ENCODE data around the gene U2AF2. TPM values are rescaled to one million over a fixed set of nuclear protein-coding genes. Genes with fewer than 3 reads are reported as not detected.

Gene U2AF2
- total RNA-seq, 4 donors from 2014 or later, result 80.4 to 122 (median 104) TPM

DNA sequence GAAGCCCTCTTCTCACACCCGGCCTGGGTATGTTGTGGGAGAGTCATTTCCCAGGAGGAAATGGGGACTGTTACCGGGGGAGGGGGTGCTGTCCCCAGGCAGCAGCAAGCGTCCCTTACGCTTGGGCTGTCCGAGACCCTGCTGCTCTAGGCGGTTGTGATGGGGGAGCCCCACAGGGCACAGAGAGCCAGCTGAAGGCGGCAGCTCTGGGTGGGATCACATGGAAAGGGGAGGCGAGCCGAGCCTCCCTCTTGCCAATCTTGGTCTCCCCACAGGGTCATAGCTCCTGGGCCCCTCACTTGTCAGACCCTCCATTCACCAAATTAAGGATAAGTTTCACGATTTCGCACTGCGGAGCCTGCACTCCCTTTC, 42.2 kb downstream of the U2AF2 start:
- WGBS, result 79% methylated on average over 7 of the region's 12 CpGs
- peaks cover 47 to 83% (median 76%) of the 10 kb centered on the region in 4 donors for H3K36me3 ChIP-seq

GRCh38 chr19:55697698-55698097, 42.9 kb downstream of the U2AF2 start:
- DNase-seq (ENCODE audit: extremely low spot score), result no peak

More for the DNA sequence above, 42.2 kb downstream of the U2AF2 start:
- Histone ChIP-seq H3K4me1 (no peaks in the 10 kb centered on the region), H3K27me3 (no peaks in the 10 kb centered on the region), H3K9me3 (no peaks in the 10 kb centered on the region), H3K4me3 (no peak overlapping the region), H3K27ac (replicated peaks in 1 of 4) (no peak overlapping the region)
- no peak for DNase-seq (ENCODE audit: extremely low spot score)
- TF ChIP-seq POLR2AphosphoS5 (IDR thresholded peaks at IDR 0.05) (no peak), EP300 (IDR thresholded peaks at IDR 0.05) (no peak), POLR2A (IDR thresholded peaks at IDR 0.05; ENCODE audit: low read depth) (no peak)
- TF ChIP-seq, protein P1, sequence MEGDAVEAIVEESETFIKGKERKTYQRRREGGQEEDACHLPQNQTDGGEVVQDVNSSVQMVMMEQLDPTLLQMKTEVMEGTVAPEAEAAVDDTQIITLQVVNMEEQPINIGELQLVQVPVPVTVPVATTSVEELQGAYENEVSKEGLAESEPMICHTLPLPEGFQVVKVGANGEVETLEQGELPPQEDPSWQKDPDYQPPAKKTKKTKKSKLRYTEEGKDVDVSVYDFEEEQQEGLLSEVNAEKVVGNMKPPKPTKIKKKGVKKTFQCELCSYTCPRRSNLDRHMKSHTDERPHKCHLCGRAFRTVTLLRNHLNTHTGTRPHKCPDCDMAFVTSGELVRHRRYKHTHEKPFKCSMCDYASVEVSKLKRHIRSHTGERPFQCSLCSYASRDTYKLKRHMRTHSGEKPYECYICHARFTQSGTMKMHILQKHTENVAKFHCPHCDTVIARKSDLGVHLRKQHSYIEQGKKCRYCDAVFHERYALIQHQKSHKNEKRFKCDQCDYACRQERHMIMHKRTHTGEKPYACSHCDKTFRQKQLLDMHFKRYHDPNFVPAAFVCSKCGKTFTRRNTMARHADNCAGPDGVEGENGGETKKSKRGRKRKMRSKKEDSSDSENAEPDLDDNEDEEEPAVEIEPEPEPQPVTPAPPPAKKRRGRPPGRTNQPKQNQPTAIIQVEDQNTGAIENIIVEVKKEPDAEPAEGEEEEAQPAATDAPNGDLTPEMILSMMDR (IDR thresholded peaks at IDR 0.05), result no peak
- intact Hi-C loops (cut with DNase I), result no loop called here

DNA sequence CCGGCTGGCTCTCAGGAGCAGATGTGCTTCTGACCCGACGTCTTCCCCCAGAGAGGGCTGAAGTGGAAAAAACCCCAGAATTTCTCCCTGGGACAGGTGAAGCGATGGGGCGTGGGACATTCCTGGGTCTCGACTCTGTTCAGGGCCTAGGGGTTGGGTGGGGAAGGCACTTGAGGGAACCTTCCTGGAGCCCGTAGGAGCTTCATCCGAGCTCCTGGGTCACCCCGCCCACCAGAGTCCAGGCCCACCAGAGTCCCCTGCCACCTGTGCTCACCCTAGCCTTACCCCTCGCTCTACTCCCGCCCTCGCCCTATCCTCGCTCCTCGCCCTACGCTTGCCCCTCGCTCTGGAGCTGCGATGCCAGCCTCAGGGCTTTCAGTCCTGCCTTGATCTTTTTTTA, 43.4 kb downstream of the U2AF2 start:
- Histone ChIP-seq H3K27me3 (no peaks in the 10 kb centered on the region), H3K4me3 (no peak overlapping the region), H3K9me3 (no peaks in the 10 kb centered on the region), H3K27ac (replicated peaks in 1 of 4) (no peak overlapping the region), H3K36me3 (peaks cover 40 to 71% (median 64%) of the 10 kb centered on the region in 4 donors), H3K4me1 (no peaks in the 10 kb centered on the region)
- DNase-seq (ENCODE audit: extremely low spot score), result no peak
- intact Hi-C loops (cut with DNase I), result no loop called here
- TF ChIP-seq POLR2AphosphoS5 (IDR thresholded peaks at IDR 0.05) (no peak), EP300 (IDR thresholded peaks at IDR 0.05) (no peak), POLR2A (IDR thresholded peaks at IDR 0.05; ENCODE audit: low read depth) (no peak)
- TF ChIP-seq, protein P1 (IDR thresholded peaks at IDR 0.05), result no peak
- 93% methylated on average over 16 of the region's 17 CpGs for WGBS

More at GRCh38 chr19:55697698-55698097, 42.9 kb downstream of the U2AF2 start:
- Histone ChIP-seq H3K27ac (replicated peaks in 1 of 4) (no peak overlapping the region), H3K27me3 (no peaks in the 10 kb centered on the region), H3K4me3 (no peak overlapping the region), H3K9me3 (no peaks in the 10 kb centered on the region), H3K36me3 (peaks cover 45 to 77% (median 70%) of the 10 kb centered on the region in 4 donors), H3K4me1 (no peaks in the 10 kb centered on the region)
- 85% methylated on average over 8 of the region's 8 CpGs for WGBS
- intact Hi-C loops (cut with DNase I), result no loop called here
- no peak for TF ChIP-seq EP300 (IDR thresholded peaks at IDR 0.05)
- TF ChIP-seq POLR2A (IDR thresholded peaks at IDR 0.05; ENCODE audit: low read depth), result no peak
- TF ChIP-seq, protein P1 (IDR thresholded peaks at IDR 0.05), result no peak
- no peak for TF ChIP-seq POLR2AphosphoS5 (IDR thresholded peaks at IDR 0.05)

- peaks cover 31 to 64% (median 55%) of the 10 kb centered on the region in 4 donors for H3K36me3 ChIP-seq
- peaks cover 0 to 8% (median 2%) of the 10 kb centered on the region in 4 donors for H3K4me1 ChIP-seq
- H3K27me3 ChIP-seq, result no peaks in the 10 kb centered on the region
- intact Hi-C loops (cut with DNase I), result no loop called here
- TF ChIP-seq POLR2AphosphoS5 (IDR thresholded peaks at IDR 0.05), result no peak
- TF ChIP-seq POLR2A (IDR thresholded peaks at IDR 0.05; ENCODE audit: low read depth), result no peak
- no peak for TF ChIP-seq EP300 (IDR thresholded peaks at IDR 0.05)
- TF ChIP-seq, protein P1 (IDR thresholded peaks at IDR 0.05), result no peak
- no peaks in the 10 kb centered on the region for H3K9me3 ChIP-seq
- no peak overlapping the region for H3K4me3 ChIP-seq
- no peak overlapping the region for H3K27ac ChIP-seq (replicated peaks in 1 of 4)
- DNase-seq (ENCODE audit: extremely low spot score), result no peak
- WGBS, result 95% methylated on average over 11 of the region's 11 CpGs
Measured at GRCh38 chr19:55699221-55699620, 44.4 kb downstream of the U2AF2 start.

DNA sequence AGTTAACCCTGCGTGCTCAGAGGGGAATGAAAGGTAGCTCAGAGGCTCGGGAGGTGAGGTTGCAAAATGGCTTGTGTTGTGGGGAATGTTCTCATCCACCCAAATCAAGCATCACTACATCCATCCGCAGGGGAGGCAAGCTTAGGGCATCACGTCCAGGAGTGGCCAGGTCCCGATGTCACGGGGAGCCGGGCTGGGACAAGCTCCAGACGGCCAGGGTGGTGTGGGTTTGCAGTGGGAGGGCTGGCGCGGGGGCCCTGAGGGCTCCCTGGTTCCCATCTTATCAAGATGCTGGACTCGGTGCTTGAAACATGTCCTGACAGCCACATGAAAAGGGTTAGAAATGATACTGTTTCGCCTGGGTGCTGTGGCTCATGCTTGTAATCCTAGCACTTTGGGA, 46.0 kb downstream of the U2AF2 start:
- Histone ChIP-seq H3K9me3 (no peaks in the 10 kb centered on the region), H3K27me3 (no peaks in the 10 kb centered on the region), H3K27ac (replicated peaks in 1 of 4) (no peak overlapping the region), H3K4me1 (peaks cover 0 to 8% (median 2%) of the 10 kb centered on the region in 4 donors), H3K36me3 (peaks cover 16 to 56% (median 44%) of the 10 kb centered on the region in 4 donors), H3K4me3 (no peak overlapping the region)
- TF ChIP-seq POLR2AphosphoS5 (IDR thresholded peaks at IDR 0.05) (no peak), EP300 (IDR thresholded peaks at IDR 0.05) (no peak), POLR2A (IDR thresholded peaks at IDR 0.05; ENCODE audit: low read depth) (no peak)
- WGBS, result 92% methylated on average over 5 of the region's 12 CpGs
- intact Hi-C loops (cut with DNase I), result no loop called here
- DNase-seq (ENCODE audit: extremely low spot score), result no peak
